Ovary (tissue), 3 donors: Measurements from ENCODE around the gene MRPL57.

Experiments used
- POLR2A ChIP-seq: fragments of 450-650 bp; IDR thresholded peaks from one replicate; pipeline ENCODE4 v1.6.1; 2017; ENCODE audit warnings: antibody characterized with exemption, mild to moderate bottlenecking, moderate library complexity
- TF ChIP-seq, protein P1 (sequence below), 3 donors: fragments of 450-650 bp in 2 of 3; fragments of 200-600 bp in 1 of 3; IDR thresholded peaks; one replicate each; pipeline versions ENCODE4 v1.5.1 to v1.8.0; 2016 to 2022; ENCODE audit warnings: antibody characterized with exemption in 3 of 3, mild to moderate bottlenecking in 1 of 3
- donor health status: DM: no; HTN: no; CAD: no.

GRCh38 chr13:21137696-21138095, 38.8 kb upstream of the MRPL57 start:
- TF ChIP-seq, protein P1, sequence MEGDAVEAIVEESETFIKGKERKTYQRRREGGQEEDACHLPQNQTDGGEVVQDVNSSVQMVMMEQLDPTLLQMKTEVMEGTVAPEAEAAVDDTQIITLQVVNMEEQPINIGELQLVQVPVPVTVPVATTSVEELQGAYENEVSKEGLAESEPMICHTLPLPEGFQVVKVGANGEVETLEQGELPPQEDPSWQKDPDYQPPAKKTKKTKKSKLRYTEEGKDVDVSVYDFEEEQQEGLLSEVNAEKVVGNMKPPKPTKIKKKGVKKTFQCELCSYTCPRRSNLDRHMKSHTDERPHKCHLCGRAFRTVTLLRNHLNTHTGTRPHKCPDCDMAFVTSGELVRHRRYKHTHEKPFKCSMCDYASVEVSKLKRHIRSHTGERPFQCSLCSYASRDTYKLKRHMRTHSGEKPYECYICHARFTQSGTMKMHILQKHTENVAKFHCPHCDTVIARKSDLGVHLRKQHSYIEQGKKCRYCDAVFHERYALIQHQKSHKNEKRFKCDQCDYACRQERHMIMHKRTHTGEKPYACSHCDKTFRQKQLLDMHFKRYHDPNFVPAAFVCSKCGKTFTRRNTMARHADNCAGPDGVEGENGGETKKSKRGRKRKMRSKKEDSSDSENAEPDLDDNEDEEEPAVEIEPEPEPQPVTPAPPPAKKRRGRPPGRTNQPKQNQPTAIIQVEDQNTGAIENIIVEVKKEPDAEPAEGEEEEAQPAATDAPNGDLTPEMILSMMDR (IDR thresholded peaks at IDR 0.05), result no peak
- TF ChIP-seq POLR2A, result no peak
